Activated T-helper 17 cell treated with anti-CD3 and anti-CD28 coated beads, Interleukin-2, amount 50 U/mL, for 72 hours (primary cell): Measurements from ENCODE around the gene SLC26A11. TPM values are rescaled to one million over a fixed set of nuclear protein-coding genes. Genes with fewer than 3 reads are reported as not detected.
A peak's percentile ranks its signal among the peaks of the same experiment; 100 is the strongest.

Experiments used
- ATAC-seq: fragments of 150-1000 bp; cut with Tn5 transposase; replicated peaks from 2 replicates; pipeline ENCODE4 v1.10.0; 2021; ENCODE audit warnings: mild to moderate bottlenecking, moderate library complexity
- H3K27ac Mint-ChIP-seq: one replicate; pipeline ENCODE4 v1.8.0; 2022; ENCODE audit warnings: mixed read lengths
- H3K27me3 Mint-ChIP-seq: one replicate; pipeline ENCODE4 v1.8.0; 2022; ENCODE audit warnings: mixed read lengths
- H3K36me3 Mint-ChIP-seq: one replicate; pipeline ENCODE4 v1.8.0; 2022; ENCODE audit warnings: low read depth, mild to moderate bottlenecking, mixed read lengths
- H3K4me1 Mint-ChIP-seq: one replicate; pipeline ENCODE4 v1.8.0; 2022; ENCODE audit warnings: mixed read lengths
- H3K4me3 Mint-ChIP-seq: one replicate; pipeline ENCODE4 v1.8.0; 2022; ENCODE audit warnings: mild to moderate bottlenecking, mixed read lengths
- H3K9me3 Mint-ChIP-seq: one replicate; pipeline ENCODE4 v1.8.0; 2022; ENCODE audit warnings: mixed read lengths
- total RNA-seq, 2 donors: library from RNA; stranded (reverse); gene quantifications; one replicate each; pipeline ENCODE4 v1.2.3, GENCODE V29; 2022

The SLC26A11 gene
- total RNA-seq, 2 donors from 2014 or later: 23.5 to 37.3 TPM

DNA sequence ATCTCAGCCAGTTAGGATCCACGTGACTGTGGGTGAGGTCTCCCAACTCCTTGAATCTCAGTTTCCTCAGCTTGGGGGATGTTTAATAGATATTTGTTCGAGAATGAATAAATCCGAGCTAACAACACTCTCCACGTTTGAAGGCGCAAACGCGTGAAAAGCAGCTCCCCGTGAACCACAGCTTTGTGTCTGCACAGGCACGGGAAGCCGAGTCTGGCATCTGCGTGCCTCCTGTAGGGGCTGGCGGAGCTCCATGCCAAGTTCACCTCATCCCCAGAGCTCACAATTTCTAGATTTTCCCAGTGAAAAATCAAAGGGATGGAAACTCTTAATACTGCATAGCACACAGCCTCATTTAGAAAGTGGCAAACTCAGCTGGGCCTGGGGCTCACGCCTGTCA, 14.4 kb upstream of the SLC26A11 start:
- Mint-ChIP-seq H3K27ac (no peak overlapping the region), H3K4me1 (no peaks in the 10 kb centered on the region), H3K36me3 (peaks cover 18% of the 10 kb centered on the region), H3K27me3 (no peaks in the 10 kb centered on the region), H3K4me3 (no peak overlapping the region), H3K9me3 (no peaks in the 10 kb centered on the region)
- no peak for ATAC-seq

- Mint-ChIP-seq H3K27me3 (no peaks in the 10 kb centered on the region), H3K27ac (no peak overlapping the region), H3K4me3 (no peak overlapping the region), H3K4me1 (no peaks in the 10 kb centered on the region), H3K9me3 (no peaks in the 10 kb centered on the region), H3K36me3 (peaks cover 34% of the 10 kb centered on the region)
- ATAC-seq: no peak
Measured at GRCh38 chr17:80208050-80208449, 12.2 kb upstream of the SLC26A11 start.

GRCh38 chr17:80209765-80210164, 10.5 kb upstream of the SLC26A11 start:
- Mint-ChIP-seq H3K36me3 (peaks cover 45% of the 10 kb centered on the region), H3K27me3 (no peaks in the 10 kb centered on the region), H3K4me1 (no peaks in the 10 kb centered on the region), H3K9me3 (no peaks in the 10 kb centered on the region), H3K4me3 (no peak overlapping the region), H3K27ac (no peak overlapping the region)
- no peak for ATAC-seq

DNA sequence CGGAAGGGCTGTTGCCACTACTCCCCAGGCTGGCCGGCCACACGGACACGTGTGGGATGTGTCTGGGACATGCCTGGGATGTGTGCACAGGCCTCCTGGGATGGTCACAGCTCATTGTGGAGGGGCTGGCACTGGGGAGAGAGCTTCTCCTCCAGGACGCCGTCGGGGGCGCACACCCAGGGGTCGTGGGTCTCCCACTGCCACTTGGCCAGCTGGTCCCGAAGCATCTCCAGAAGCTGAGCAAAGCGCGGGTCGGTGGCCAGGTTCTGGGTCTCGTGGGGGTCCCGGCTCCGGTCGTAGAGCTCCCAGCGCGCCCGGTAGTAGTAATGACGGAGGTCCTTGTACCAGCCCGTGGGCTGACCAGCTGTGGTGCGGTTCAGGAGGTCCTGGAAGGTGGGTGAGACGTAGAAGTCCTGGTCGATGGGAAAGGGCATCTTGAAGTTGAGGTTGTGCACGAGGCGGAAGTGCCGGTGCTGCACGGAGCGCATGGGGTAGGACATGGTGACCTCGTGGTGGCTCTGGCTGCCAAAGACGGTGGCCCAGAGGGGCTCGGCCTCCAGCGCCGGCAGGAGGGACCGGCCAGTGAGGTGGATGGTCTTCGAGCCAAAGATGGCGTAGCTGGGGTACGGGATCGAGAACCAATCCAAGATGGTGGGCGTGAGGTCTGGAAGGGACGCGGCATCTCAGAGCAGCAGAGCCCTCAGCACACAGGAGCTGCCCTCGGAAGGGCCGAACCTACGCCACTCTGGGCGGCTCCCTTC, 9.7 kb upstream of the SLC26A11 start:
- Mint-ChIP-seq H3K4me1 (no peaks in the 10 kb centered on the region), H3K36me3 (peaks cover 52% of the 10 kb centered on the region), H3K4me3 (no peak overlapping the region), H3K9me3 (no peaks in the 10 kb centered on the region), H3K27me3 (no peaks in the 10 kb centered on the region), H3K27ac (no peak overlapping the region)
- ATAC-seq: no peak

- Mint-ChIP-seq H3K9me3 (no peaks in the 10 kb centered on the region), H3K27me3 (no peaks in the 10 kb centered on the region), H3K36me3 (peaks cover 64% of the 10 kb centered on the region), H3K4me3 (no peak overlapping the region), H3K4me1 (no peaks in the 10 kb centered on the region), H3K27ac (no peak overlapping the region)
- no peak for ATAC-seq
Measured at GRCh38 chr17:80212109-80212508, 8.1 kb upstream of the SLC26A11 start.

- peaks cover 68% of the 10 kb centered on the region for H3K36me3 Mint-ChIP-seq
- H3K4me1 Mint-ChIP-seq: peaks cover 4% of the 10 kb centered on the region
- H3K27me3 Mint-ChIP-seq: no peaks in the 10 kb centered on the region
- no peak for ATAC-seq
- no peak overlapping the region for H3K27ac Mint-ChIP-seq
- no peak overlapping the region for H3K4me3 Mint-ChIP-seq
- no peaks in the 10 kb centered on the region for H3K9me3 Mint-ChIP-seq
Measured at GRCh38 chr17:80212511-80212910, 7.7 kb upstream of the SLC26A11 start.

GRCh38 chr17:80212962-80213642, 7.1 kb upstream of the SLC26A11 start:
- Mint-ChIP-seq H3K27ac (no peak overlapping the region), H3K4me3 (no peak overlapping the region), H3K4me1 (peaks cover 7% of the 10 kb centered on the region), H3K36me3 (peaks cover 73% of the 10 kb centered on the region), H3K27me3 (no peaks in the 10 kb centered on the region), H3K9me3 (no peaks in the 10 kb centered on the region)
- no peak for ATAC-seq

DNA sequence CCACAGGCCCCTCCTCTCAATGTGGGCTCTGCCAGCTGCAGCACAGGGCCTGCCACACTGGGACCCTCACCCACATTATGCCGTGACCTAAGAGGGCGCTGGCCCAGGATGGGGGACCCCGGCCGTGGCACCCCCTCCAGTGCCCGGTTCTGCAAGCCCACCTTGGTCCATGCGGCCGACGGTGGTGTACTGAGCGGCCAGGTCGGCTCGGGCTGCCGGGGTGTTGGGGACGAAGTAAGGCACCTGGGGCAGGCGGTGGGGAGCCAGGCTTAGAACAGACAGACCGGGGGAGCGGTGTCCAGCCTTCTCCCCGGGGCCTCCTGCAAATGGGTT, 6.6 kb upstream of the SLC26A11 start:
- no peak for ATAC-seq
- peaks cover 76% of the 10 kb centered on the region for H3K36me3 Mint-ChIP-seq

DNA sequence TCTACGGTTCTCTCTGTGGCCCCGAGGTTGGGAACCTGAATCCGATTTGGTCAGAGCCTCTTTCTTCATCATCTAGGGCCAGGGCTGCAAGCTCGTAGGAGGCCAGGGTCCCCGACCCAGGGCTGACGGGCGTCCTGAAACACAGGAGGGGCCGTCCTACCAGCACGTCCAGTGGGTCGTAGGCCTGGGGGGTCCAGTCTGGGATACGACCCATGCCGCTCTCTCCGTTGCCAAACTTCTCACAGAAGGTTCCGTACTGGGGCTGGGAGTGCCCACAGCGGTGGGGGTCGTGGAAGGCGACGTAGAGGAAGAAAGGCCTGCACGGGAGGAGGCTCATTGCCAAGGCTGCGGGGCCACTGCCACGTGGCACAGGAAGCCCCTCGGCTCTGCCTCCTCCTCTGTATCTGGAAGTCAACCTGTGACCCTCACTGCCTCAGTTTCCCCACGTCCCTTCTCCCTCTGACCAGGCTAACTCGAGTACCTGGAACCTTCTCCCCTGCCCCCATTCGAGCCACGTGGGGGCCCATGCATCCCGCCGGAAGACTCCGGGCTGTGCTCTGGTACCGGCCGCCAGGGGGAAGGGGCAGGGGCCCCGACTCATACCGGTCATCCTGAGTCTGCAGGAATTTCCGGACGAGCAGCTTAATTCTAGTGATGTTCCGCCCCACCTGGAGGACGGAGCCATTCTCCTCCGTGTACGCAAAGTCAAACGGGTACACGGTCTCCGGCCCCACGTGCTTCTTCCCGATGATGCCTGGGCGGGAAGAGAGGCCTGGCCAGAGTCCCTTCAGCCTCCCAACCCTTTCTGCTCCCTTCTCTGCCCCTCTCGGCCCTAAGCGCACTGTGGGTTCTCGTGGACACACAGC, 6.0 kb upstream of the SLC26A11 start:
- Mint-ChIP-seq H3K9me3 (no peaks in the 10 kb centered on the region), H3K4me1 (peaks cover 7% of the 10 kb centered on the region), H3K36me3 (peaks cover 79% of the 10 kb centered on the region), H3K27ac (no peak overlapping the region), H3K4me3 (no peak overlapping the region), H3K27me3 (no peaks in the 10 kb centered on the region)
- no peak for ATAC-seq

More for the DNA sequence above, 6.6 kb upstream of the SLC26A11 start:
- Mint-ChIP-seq H3K4me1 (peaks cover 7% of the 10 kb centered on the region), H3K27ac (no peak overlapping the region), H3K27me3 (no peaks in the 10 kb centered on the region), H3K9me3 (no peaks in the 10 kb centered on the region), H3K4me3 (no peak overlapping the region)

GRCh38 chr17:80214878-80215210, 5.4 kb upstream of the SLC26A11 start:
- Mint-ChIP-seq H3K9me3 (no peaks in the 10 kb centered on the region), H3K27ac (no peak overlapping the region), H3K4me3 (no peak overlapping the region), H3K4me1 (peaks cover 7% of the 10 kb centered on the region), H3K27me3 (no peaks in the 10 kb centered on the region), H3K36me3 (peaks cover 79% of the 10 kb centered on the region)
- ATAC-seq: no peak

DNA sequence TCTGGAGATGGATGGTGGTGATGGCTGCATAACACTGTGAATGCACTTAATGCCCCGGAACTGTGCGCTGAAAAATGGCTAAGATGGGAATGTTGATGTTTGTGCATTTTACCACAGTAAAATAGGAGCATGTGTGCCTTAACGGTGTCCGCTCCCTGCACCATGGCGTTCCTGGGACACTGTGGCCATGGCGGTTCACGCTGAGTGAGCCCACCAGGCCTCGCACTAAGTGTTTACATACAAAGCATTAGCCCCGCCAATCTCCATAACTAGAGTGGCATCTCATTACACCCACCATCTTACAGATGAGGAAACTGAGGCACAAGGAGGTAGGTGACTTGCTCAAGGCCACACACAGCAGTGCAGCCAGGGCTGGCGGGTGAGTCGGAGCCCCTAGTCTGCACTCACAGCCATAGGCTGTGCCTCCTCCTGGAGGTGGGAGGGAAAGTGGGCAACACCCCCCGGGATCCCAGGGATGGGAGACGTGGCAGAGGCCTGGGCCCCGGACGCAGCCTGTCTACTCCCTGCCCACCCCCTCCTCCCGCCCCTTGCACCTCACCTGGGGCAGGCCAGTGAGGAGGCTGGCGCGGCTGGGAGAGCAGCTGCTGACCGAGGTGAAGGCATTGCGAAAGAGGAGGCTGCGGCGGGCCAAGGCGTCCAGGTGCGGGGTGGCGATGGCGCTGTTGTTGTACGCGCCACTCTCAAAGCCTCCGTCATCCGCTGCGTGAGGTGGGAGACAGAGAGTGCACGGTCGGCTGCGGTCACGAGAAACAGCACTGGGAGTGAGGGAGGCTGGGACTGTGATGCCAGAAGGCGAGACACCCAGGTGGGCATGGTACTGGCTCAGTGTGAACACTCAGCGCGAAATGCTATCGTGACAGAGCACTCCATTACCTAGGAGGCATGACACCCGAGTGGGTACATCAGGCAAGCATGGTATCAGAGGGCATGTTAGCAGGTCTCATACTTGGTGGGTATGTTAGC, 3.5 kb upstream of the SLC26A11 start:
- Mint-ChIP-seq H3K9me3 (no peaks in the 10 kb centered on the region), H3K27me3 (no peaks in the 10 kb centered on the region), H3K36me3 (peaks cover 64% of the 10 kb centered on the region), H3K4me1 (peaks cover 7% of the 10 kb centered on the region), H3K27ac (peak overlapping the region; percentile 44), H3K4me3 (peak overlapping the region; percentile 89)
- ATAC-seq: no peak

DNA sequence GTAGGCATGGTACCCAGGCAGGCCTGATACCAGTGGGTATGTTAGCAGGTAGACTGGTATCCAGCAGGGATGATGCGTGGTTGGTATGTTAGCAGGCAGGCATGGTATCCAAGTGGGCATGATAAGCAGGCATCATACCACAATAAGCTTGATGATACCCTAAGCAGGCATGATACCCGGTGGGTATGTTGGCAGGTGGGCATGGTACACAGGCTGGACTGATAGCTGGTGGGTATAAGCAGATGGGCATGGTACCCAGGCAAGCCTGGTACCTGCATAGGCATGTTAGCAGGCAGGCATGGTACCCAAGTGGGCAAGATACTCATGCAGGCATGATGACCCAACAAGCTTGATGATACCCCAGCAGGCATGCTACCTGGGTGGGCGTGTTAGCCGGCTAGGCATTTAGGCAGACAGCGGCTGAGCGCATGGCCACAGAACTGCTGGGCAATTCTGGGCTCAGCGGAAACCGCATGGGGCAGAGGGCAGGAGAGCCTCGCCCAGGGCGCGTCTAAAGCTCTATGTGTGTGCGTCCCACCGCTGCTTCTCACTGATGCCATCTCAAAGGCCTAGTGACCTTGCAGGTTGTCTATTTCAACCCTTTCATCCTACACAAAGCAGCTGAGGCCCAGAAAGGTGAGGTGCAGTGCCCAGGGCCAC, 2.4 kb upstream of the SLC26A11 start:
- Mint-ChIP-seq H3K27ac (peak overlapping the region; percentile 44), H3K9me3 (no peaks in the 10 kb centered on the region), H3K4me1 (peaks cover 7% of the 10 kb centered on the region), H3K4me3 (peak overlapping the region; percentile 89), H3K27me3 (no peaks in the 10 kb centered on the region), H3K36me3 (peaks cover 58% of the 10 kb centered on the region)
- ATAC-seq: no peak

GRCh38 chr17:80218391-80218790, 1.8 kb upstream of the SLC26A11 start:
- Mint-ChIP-seq H3K27me3 (no peaks in the 10 kb centered on the region), H3K27ac (peak overlapping the region; percentile 96), H3K36me3 (peaks cover 58% of the 10 kb centered on the region), H3K4me3 (peak overlapping the region; percentile 89), H3K4me1 (peaks cover 7% of the 10 kb centered on the region), H3K9me3 (no peaks in the 10 kb centered on the region)
- ATAC-seq: no peak
